Putamen (tissue), 1 donor: ENCODE results near the gene OLFML2A.
"Not testable (repeated sequence)": the region's sequence is repeated elsewhere in the genome, so short reads cannot be mapped to it uniquely, and the experiment has no call there.

Experiments
- DNase-seq: peaks from one replicate; pipeline ENCODE4 v3.0.0-alpha.2; 2016; ENCODE audit warnings: low spot score

The OLFML2A gene

GRCh38 chr9:124761196-124761595 lies 15.7 kb upstream of the OLFML2A start:
- DNase-seq: no peak

- DNase-seq: no peak
Observed at GRCh38 chr9:124761710-124762109, 15.2 kb upstream of the OLFML2A start.

- DNase-seq: no peak
Observed at GRCh38 chr9:124762633-124763032, 14.3 kb upstream of the OLFML2A start.

GRCh38 chr9:124764774-124765438 lies 12.0 kb upstream of the OLFML2A start:
- DNase-seq: no peak

GRCh38 chr9:124765439-124765835 lies 11.5 kb upstream of the OLFML2A start:
- DNase-seq: no peak

- DNase-seq: no peak
Observed at GRCh38 chr9:124766326-124766725, 10.6 kb upstream of the OLFML2A start.

GRCh38 chr9:124766815-124767554 lies 9.9 kb upstream of the OLFML2A start:
- no peak for DNase-seq

- DNase-seq: no peak
Observed at GRCh38 chr9:124767821-124768220, 9.1 kb upstream of the OLFML2A start.

GRCh38 chr9:124768334-124768733 lies 8.6 kb upstream of the OLFML2A start:
- DNase-seq: no peak

GRCh38 chr9:124768750-124769548 lies 8.0 kb upstream of the OLFML2A start:
- DNase-seq: no peak

- no peak for DNase-seq
Observed at GRCh38 chr9:124769549-124770358, 7.2 kb upstream of the OLFML2A start.

- DNase-seq: no peak
Observed at GRCh38 chr9:124770359-124771020, 6.4 kb upstream of the OLFML2A start.

- peak; percentile 95 for DNase-seq
Observed at GRCh38 chr9:124771021-124771866, 5.7 kb upstream of the OLFML2A start, which contains the start of gene NR6A1. TSS of gene NR6A1 (minus strand) at chr9:124771311.

- peak; percentile 60 for DNase-seq
Observed at GRCh38 chr9:124771867-124772679, 4.9 kb upstream of the OLFML2A start.

- DNase-seq: not testable (repeated sequence)
Observed at GRCh38 chr9:124772877-124773276, 4.1 kb upstream of the OLFML2A start.

- no peak for DNase-seq
Observed at GRCh38 chr9:124773473-124774128, 3.3 kb upstream of the OLFML2A start.

GRCh38 chr9:124774129-124774978 lies 2.6 kb upstream of the OLFML2A start:
- DNase-seq: peak; percentile 67

GRCh38 chr9:124776618-124776953 lies 347 bp upstream of the OLFML2A start:
- no peak for DNase-seq
